Measurements from ENCODE around the gene B4GALT5.
"Not testable (repeated sequence)": the region's sequence is repeated elsewhere in the genome, so short reads cannot be mapped to it uniquely, and the experiment has no call there.

Gene B4GALT5

GRCh38 chr20:49631061-49631716 is 82.5 kb downstream of the B4GALT5 start:
- no peak overlapping the region for H3K4me3 ChIP-seq (ENCODE audit: low read depth, low read length)

- no peak overlapping the region for H3K4me3 ChIP-seq (ENCODE audit: low read depth, low read length)
Measured at GRCh38 chr20:49630396-49630951, 83.2 kb downstream of the B4GALT5 start.

GRCh38 chr20:49629606-49630005 is 84.1 kb downstream of the B4GALT5 start:
- H3K4me3 ChIP-seq (ENCODE audit: low read depth, low read length) = no peak overlapping the region

- not testable (repeated sequence) for H3K4me3 ChIP-seq (ENCODE audit: low read depth, low read length)
Measured at GRCh38 chr20:49628280-49628679, 85.4 kb downstream of the B4GALT5 start.

- H3K4me3 ChIP-seq (ENCODE audit: low read depth, low read length) = no peak overlapping the region
Measured at GRCh38 chr20:49627329-49627761, 86.3 kb downstream of the B4GALT5 start.

- not testable (repeated sequence) for H3K4me3 ChIP-seq (ENCODE audit: low read depth, low read length)
Measured at GRCh38 chr20:49624988-49625387, 88.7 kb downstream of the B4GALT5 start.

- no peak overlapping the region for H3K4me3 ChIP-seq (ENCODE audit: low read depth, low read length)
Measured at GRCh38 chr20:49624317-49624716, 89.4 kb downstream of the B4GALT5 start.

GRCh38 chr20:49622243-49622642 is 91.4 kb downstream of the B4GALT5 start:
- H3K4me3 ChIP-seq (ENCODE audit: low read depth, low read length) = no peak overlapping the region

GRCh38 chr20:49620364-49621240 is 93.1 kb downstream of the B4GALT5 start:
- no peak overlapping the region for H3K4me3 ChIP-seq (ENCODE audit: low read depth, low read length)

GRCh38 chr20:49619113-49620048 is 94.3 kb downstream of the B4GALT5 start:
- H3K4me3 ChIP-seq (ENCODE audit: low read depth, low read length) = no peak overlapping the region

- H3K4me3 ChIP-seq (ENCODE audit: low read depth, low read length) = no peak overlapping the region
Measured at GRCh38 chr20:49618289-49618688, 95.4 kb downstream of the B4GALT5 start.

- H3K4me3 ChIP-seq (ENCODE audit: low read depth, low read length) = not testable (repeated sequence)
Measured at GRCh38 chr20:49617394-49617793, 96.3 kb downstream of the B4GALT5 start.

- H3K4me3 ChIP-seq (ENCODE audit: low read depth, low read length) = no peak overlapping the region
Measured at GRCh38 chr20:49616154-49617007, 97.3 kb downstream of the B4GALT5 start.

GRCh38 chr20:49615401-49616153 is 98.1 kb downstream of the B4GALT5 start:
- H3K4me3 ChIP-seq (ENCODE audit: low read depth, low read length) = no peak overlapping the region

GRCh38 chr20:49615051-49615400 is 98.7 kb downstream of the B4GALT5 start:
- H3K4me3 ChIP-seq (ENCODE audit: low read depth, low read length) = not testable (repeated sequence)

GRCh38 chr20:49614338-49615050 is 99.2 kb downstream of the B4GALT5 start:
- H3K4me3 ChIP-seq (ENCODE audit: low read depth, low read length) = no peak overlapping the region

GRCh38 chr20:49612127-49612738 is 101.4 kb downstream of the B4GALT5 start:
- no peak overlapping the region for H3K4me3 ChIP-seq (ENCODE audit: low read depth, low read length)

GRCh38 chr20:49611539-49612126 is 102.0 kb downstream of the B4GALT5 start:
- not testable (repeated sequence) for H3K4me3 ChIP-seq (ENCODE audit: low read depth, low read length)
